Epidermal melanocyte (primary cell): ENCODE results near the gene DERL2.
"Not testable (repeated sequence)": the region's sequence is repeated elsewhere in the genome, so short reads cannot be mapped to it uniquely, and the experiment has no call there.

Experiments used
- DNase-seq: peaks from one replicate; pipeline ENCODE4 v3.0.0; 2011; ENCODE audit warnings: low spot score; ENCODE audit not compliant: insufficient read length

DERL2 gene

DNA sequence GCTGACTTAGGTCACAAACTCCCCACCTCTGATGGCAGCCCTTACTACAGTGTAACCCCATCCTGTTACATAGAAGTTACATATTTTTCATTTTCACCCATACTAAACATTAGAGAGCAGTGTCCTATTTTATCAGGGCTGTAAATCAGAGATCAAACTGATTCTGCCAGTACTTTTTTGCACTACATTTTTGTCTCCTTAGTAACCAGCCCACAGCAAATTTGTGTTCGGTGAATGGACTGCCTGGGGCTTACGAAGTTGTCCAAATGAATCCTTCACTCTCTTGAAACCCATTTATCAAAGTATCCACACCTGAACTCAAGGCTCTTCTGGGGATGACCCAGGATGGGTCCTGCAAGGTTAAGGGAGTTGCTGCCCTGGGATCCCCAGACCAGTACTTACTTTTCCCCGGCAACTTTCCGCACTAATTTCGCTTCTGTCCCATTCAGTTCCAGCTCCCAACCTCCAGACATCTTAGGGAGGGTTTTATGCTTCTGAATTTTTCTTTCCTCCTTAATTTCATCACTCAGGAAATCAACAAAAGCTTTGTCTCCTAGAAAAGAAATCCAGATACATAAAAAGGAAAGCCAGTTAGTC lies 48.2 kb downstream of the DERL2 start:
- no peak for DNase-seq

DNA sequence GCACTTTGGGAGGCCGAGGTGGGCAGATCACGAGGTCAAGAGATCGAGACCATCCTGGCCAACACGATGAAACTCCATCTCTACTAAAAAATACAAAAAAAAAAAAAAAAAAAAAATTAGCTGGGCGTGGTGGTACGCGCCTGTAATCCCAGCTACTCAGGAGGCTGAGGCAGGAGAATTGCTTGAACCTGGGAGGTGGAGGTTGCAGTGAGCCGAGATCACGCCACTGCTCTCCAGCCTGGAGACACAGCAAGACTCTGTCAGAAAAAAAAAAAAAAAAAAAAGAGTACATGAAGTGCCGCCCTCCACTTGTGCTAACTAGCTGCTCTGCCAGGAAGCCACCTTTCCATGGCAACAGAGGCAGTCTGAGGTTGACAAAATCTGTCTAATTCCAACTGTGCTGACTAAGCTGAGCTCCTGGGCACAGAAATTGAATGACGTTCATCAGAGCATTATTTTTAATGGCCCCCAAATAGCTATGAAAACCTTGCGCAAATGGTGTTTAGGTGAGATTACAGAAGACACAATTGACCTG lies 50.1 kb downstream of the DERL2 start:
- not testable (repeated sequence) for DNase-seq

DNA sequence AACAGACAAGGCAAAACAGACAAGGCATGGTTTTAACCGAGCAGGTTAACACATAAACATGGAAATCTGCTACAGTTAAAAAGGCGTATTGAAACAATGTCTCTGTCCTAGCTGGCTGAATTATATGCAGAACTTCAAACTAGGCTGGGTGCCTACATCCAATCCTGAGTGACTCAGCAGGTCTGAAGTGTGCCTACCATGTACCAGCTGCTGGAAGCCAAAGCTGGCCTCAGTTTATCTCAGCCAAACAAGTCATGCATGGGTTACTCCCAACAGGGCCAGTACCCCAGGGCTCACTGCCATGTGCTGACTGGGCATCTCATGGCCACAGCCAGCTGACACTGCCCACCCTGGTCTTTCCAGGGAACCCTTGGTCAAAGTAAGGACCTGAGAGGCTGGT lies 51.0 kb downstream of the DERL2 start:
- no peak for DNase-seq

DNA sequence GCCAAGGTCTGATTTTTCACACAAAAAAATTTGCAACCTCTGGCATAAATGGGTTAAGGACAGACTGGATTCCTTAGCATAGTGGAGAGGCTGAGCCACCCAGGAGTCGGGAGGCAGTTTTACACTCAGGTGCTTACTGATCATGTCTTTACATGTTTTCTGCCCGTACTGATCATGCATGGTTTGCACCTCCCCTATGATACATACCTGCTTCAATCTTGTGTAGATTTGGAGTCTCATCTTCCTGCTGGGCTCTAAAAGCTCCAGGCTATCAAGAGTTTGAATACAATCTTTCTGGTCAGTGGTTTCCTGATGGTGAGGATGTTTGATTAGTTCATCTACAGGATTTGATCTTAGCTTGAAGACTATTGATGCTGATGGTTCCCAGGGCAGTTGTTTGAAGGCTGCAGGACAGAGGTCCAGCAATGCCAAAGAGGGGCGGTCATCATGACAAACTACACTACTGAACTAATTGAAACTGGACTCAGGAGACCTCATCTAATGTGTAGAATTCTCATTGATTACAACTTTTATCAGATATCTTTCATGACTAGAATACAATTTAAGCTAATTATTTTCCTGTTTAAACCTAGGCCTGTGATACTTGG lies 53.9 kb downstream of the DERL2 start:
- no peak for DNase-seq

DNA sequence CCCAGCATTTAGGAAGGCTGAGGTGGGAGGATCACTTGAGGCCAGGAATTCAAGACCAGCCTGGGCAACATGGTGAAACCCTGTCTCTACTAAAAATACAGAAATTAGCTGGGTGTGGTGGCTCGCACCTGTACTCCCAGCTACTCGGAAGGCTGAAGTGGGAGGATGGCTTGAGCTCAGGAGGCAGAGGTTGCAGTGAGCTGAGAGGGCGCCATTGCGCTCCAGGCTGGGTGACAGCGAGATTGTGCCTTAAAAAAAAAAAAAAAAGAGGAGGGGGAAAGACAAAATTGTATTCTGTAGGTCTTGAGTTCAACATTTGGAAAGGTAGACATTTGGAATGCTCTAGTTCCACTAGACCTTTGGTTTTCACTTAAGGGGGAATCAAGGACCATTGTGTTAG lies 54.7 kb downstream of the DERL2 start:
- not testable (repeated sequence) for DNase-seq

DNA sequence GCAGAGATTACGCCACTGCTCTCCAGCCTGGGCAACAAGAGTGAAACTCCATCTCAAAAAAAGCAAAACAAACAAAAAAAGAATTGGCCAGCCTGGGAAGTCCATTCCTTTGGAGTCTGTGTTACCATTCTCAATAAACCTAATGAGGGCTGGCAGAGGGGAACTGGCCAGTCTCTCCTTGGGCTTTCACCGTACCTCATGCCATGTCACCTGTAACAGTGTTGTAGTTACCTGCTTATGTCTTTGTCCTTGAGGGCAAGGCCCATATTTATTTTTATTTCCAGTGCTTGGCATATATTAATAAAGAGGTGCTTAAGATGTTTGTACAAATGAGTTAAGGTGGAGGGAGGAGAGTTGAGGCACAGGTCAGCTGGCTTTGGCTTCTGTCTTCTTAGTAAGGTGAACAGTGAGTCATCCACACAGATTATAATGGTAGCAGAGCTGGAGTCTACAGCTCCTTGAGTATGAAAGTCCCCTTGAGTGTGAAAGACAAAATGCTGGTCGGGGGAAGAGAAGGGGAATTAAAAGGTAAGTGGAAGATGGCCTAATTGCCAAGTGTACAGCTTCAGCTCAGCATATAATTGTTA lies 55.5 kb downstream of the DERL2 start:
- no peak for DNase-seq

DNA sequence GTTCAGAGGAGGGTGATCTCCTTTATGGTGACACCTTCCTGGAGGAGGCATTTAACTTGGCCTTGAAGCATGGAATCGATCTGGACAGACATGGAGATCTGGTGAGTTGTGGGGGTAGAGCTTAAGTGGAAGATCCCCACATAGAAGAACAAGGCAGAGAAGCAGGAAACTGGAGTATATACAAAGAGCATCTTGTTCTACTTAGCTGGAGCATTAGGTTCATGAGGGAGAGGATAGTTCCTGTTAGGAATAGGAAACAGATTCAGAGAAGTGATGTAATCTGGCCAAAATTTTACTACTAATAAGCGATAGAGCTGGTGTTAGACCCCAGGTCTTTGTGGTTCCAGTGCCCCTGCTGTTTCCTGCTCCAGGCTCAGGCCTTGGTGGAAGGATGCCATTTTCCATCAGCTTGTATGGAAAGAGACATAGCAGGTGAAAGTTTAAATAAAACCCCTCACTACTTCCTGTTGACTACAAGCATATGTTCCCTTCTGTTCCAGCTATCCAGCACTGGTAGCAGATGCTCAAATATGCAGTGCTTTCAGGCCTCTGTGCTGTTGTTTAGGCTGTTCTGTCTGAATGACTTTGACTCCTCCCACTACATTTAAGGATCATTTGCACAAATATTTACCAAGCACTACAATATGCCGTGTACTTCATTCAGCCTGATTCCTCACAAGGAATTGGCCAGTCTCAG lies 56.6 kb downstream of the DERL2 start:
- peak; percentile 34 for DNase-seq

DNA sequence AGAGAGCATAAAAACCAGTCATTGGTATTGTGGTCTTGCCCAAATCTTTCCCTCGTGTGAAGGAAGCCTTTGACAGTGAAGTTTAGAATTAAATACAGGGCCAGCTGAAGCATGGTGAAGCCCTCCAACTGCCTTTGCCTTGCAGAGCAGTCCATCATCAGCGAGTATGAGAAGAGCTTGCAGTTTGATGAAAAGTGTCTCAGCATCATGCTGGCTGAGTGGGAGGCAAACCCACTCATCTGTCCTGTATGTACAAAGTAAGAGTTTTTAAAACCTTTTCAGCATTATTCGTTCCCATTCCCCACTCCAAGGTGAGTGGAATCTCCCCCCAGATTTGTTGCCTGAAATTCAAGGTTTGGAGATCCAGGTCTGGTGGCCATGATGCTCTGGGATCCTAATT lies 60.2 kb downstream of the DERL2 start:
- DNase-seq = no peak

DNA sequence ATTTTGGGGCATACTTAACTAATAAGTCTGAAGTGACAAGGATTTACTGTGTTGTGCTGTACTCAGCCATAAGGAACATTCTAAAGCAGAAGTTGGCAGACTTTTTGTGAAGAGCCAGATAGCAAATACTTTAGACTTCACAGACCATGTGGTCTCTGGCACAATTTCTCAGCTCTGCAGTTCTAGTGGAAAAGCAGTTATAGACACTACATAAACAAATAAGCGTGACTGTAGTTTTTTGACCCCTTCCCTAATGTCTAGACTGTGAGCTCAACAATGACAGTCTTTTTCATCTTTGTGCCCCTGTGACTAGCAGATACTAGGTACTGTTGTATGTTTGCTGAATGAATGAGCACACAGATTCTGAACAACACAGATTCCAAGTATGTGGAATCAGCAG lies 61.1 kb downstream of the DERL2 start:
- DNase-seq = no peak

DNA sequence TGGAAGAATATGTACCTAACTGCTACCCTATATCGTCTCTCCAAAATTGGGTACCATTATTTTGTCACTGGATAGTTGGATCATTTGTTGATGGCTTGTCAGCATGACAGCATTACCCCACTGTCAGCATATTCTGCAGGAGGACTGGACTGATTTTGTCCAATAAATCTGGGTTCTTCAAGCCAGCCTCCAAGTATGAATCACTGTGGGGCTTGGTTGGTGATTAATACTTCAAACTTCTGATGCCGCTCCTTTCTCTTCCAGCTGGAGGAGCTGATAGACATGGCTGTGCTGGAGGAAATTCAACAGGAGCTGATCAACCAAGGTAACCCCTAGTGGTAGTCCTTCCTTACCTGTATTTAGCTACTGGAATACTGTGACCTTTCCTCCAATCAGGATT lies 63.5 kb downstream of the DERL2 start:
- DNase-seq = no peak
